ENCODE measurements around the gene PIP5KL1. TPM values are rescaled to one million over a fixed set of nuclear protein-coding genes. Genes with fewer than 3 reads are reported as not detected.

Gene PIP5KL1
- total RNA-seq, 4 donors from 2014 or later = 0.44 to 2.3 (median 1.0) TPM; not detected in 1

GRCh38 chr9:127965953-127966352, 35.4 kb upstream of the PIP5KL1 start:
- no peak for TF ChIP-seq CTCF (IDR thresholded peaks at IDR 0.05; ENCODE audit: low read depth)

GRCh38 chr9:127963359-127964064, 32.9 kb upstream of the PIP5KL1 start:
- no peak for TF ChIP-seq CTCF (IDR thresholded peaks at IDR 0.05; ENCODE audit: low read depth)

- TF ChIP-seq CTCF (IDR thresholded peaks at IDR 0.05; ENCODE audit: low read depth) = no peak
These were observed 32.4 kb upstream of the PIP5KL1 start for GRCh38 chr9:127963041-127963358.

GRCh38 chr9:127962278-127962677, 31.7 kb upstream of the PIP5KL1 start:
- TF ChIP-seq CTCF (IDR thresholded peaks at IDR 0.05; ENCODE audit: low read depth) = no peak

- TF ChIP-seq CTCF (IDR thresholded peaks at IDR 0.05; ENCODE audit: low read depth) = no peak
These were observed 31.1 kb upstream of the PIP5KL1 start for GRCh38 chr9:127961613-127962155.

GRCh38 chr9:127961155-127961490, 30.5 kb upstream of the PIP5KL1 start:
- TF ChIP-seq CTCF (IDR thresholded peaks at IDR 0.05; ENCODE audit: low read depth) = no peak

- no peak for TF ChIP-seq CTCF (IDR thresholded peaks at IDR 0.05; ENCODE audit: low read depth)
These were observed 30.0 kb upstream of the PIP5KL1 start for GRCh38 chr9:127960410-127961154.

All from subcutaneous adipose tissue (tissue), 4 donors.